Stomach (tissue), 9 donors: ENCODE measurements around the gene NLK. TPM values are rescaled to one million over a fixed set of nuclear protein-coding genes. Genes with fewer than 3 reads are reported as not detected.

Experiments used
- DNase-seq, 2 donors: peaks; one replicate each; pipeline versions ENCODE4 v3.0.0 to v3.0.0-alpha.2; 2013 to 2019
- H3K27ac ChIP-seq, 5 donors: fragments of 200-600 bp in 4 of 5; sonication (generic) in 4 of 5; one replicate each; pipeline ENCODE4 v1.5.1; 2013 to 2019; ENCODE audit warnings: mild to moderate bottlenecking in 1 of 5, moderate library complexity in 1 of 5
- H3K27me3 ChIP-seq, 3 donors: fragments of 200-600 bp; sonication (generic); one replicate each; pipeline ENCODE4 v1.5.1; 2017 to 2019; ENCODE audit warnings: mixed run types in 1 of 3
- H3K36me3 ChIP-seq, 4 donors: fragments of 200-600 bp; sonication (generic); 1 replicate in 3 of 4; 2 replicates in 1 of 4; pipeline ENCODE4 v1.5.1; 2016 to 2019
- H3K4me1 ChIP-seq, 4 donors: fragments of 200-600 bp; sonication (generic); one replicate each; pipeline ENCODE4 v1.5.1; 2016 to 2019
- H3K4me3 ChIP-seq, 4 donors: fragments of 200-600 bp; sonication (generic) in 3 of 4; one replicate each; pipeline ENCODE4 v1.5.1; 2016 to 2019; ENCODE audit warnings: mild to moderate bottlenecking in 1 of 4
- H3K9me3 ChIP-seq, 4 donors: fragments of 200-600 bp; sonication (generic); one replicate each; pipeline ENCODE4 v1.5.1; 2016 to 2019
- EP300 ChIP-seq: sonication (generic); formaldehyde crosslinking; IDR thresholded peaks from one replicate; pipeline ENCODE4 v1.6.1; 2017; ENCODE audit warnings: antibody characterized with exemption
- POLR2A ChIP-seq, 4 donors: fragments of 450-650 bp; IDR thresholded peaks; one replicate each; pipeline ENCODE4 v1.6.1; 2016; ENCODE audit warnings: antibody characterized with exemption in 4 of 4, control low read depth in 2 of 4, mild to moderate bottlenecking in 1 of 4, moderate library complexity in 1 of 4
- POLR2AphosphoS5 ChIP-seq, 3 donors: sonication (generic); formaldehyde crosslinking; IDR thresholded peaks; one replicate each; pipeline ENCODE4 v1.6.1; 2016; ENCODE audit warnings: antibody characterized with exemption in 3 of 3
- WGBS, 5 donors: extraction: QIAGEN DNeasy Blood & Tissue Kit in 3 of 5; methylation state at CpG; one replicate each; pipeline versions ENCODE4 v1.1.5 to v1.1.7; 2013 to 2018; 5-methylcytosine and 5-hydroxymethylcytosine counted together
- intact Hi-C: fragments of 100-400 bp; cut with DNase I; formaldehyde crosslinking; loops from one replicate; pipeline ENCODE4 v1.15.1; 2023; ENCODE audit warnings: low total_unique reads
- polyA plus RNA-seq, 3 donors: library from polyadenylated mRNA; stranded (reverse); fragments of 200-250 nt; gene quantifications; one replicate each; pipeline ENCODE4 v1.2.3, GENCODE V29; 2013
- total RNA-seq, 5 donors: library from RNA; depleted of rRNA; stranded (reverse); fragments of >200 nt; gene quantifications; one replicate each; pipeline versions ENCODE4 v1.1.0 to v1.2.3, GENCODE V29; 2014 to 2016
- TF ChIP-seq, protein P1 (sequence below), 7 experiments: fragments of 450-650 bp in 4 of 7; fragments of 200-600 bp in 3 of 7; sonication (generic) in 3 of 7; IDR thresholded peaks; one replicate each; pipeline ENCODE4 v1.5.1; 2016 to 2019; ENCODE audit warnings: antibody characterized with exemption in 7 of 7, control low read depth in 2 of 7, mild to moderate bottlenecking in 1 of 7
- donor health status: healthy with polysubstance abuse.
- donor health status: Bipolar disorder and iron deficiency.
- donor health status: healthy.

NLK gene
- total and polyA plus RNA-seq, 8 donors: 4.3 to 169 (median 14.7) TPM

DNA sequence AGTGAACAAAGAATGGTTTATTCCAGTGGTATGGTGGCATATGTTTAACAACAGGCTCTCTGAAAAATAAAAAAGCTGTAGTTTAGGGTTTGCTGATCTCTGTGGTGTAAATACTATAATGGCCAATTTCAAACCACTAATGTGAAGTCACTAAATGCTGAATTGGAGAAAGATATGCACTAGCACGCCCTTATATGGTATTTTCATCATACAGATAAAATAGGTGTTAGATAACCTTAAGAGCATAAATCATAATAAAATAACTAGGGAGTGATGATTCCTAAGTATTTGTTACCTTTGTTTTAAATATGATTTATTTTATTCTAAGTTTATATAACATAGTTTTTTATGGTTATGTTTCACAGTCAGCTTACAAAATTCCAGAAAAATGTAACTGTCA lies 17.2 kb downstream of the NLK start:
- Histone ChIP-seq H3K9me3 (no peaks in the 10 kb centered on the region), H3K36me3 (no peaks in the 10 kb centered on the region), H3K27me3 (no peaks in the 10 kb centered on the region), H3K27ac (no peak overlapping the region), H3K4me3 (no peak overlapping the region), H3K4me1 (peaks cover 4 to 50% (median 24%) of the 10 kb centered on the region in 4 donors)
- 77 to 88% (median 82%) methylated on average over 1 of the region's 1 CpG for WGBS, 5 donors
- no peak for DNase-seq
- TF ChIP-seq EP300 (no peak), POLR2A (IDR thresholded peaks at IDR 0.05) (no peak), POLR2AphosphoS5 (IDR thresholded peaks at IDR 0.05) (no peak)
- TF ChIP-seq, protein P1, sequence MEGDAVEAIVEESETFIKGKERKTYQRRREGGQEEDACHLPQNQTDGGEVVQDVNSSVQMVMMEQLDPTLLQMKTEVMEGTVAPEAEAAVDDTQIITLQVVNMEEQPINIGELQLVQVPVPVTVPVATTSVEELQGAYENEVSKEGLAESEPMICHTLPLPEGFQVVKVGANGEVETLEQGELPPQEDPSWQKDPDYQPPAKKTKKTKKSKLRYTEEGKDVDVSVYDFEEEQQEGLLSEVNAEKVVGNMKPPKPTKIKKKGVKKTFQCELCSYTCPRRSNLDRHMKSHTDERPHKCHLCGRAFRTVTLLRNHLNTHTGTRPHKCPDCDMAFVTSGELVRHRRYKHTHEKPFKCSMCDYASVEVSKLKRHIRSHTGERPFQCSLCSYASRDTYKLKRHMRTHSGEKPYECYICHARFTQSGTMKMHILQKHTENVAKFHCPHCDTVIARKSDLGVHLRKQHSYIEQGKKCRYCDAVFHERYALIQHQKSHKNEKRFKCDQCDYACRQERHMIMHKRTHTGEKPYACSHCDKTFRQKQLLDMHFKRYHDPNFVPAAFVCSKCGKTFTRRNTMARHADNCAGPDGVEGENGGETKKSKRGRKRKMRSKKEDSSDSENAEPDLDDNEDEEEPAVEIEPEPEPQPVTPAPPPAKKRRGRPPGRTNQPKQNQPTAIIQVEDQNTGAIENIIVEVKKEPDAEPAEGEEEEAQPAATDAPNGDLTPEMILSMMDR (IDR thresholded peaks at IDR 0.05): no peak
- intact Hi-C loops: no loop called here

DNA sequence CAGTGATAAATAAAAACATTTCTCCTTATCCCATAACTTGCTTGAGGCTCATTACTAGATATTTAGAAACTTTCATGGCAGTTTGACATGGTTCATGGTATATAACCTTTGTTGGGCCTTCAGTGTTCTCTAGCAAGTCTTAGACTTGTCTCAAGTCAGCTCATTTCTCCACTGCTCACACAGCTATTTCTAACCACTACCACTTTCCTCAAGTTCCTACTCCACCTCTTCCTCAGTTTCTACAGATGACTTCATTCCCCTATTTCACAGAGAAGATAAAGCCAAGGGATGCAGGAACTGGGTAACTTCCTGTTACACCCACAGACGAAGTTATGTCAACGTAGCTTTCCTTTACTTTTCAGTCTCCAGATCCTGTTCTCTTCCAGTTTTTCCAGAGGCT lies 23.2 kb downstream of the NLK start:
- peaks cover 0 to 15% (median 0%) of the 10 kb centered on the region in 4 donors for H3K4me1 ChIP-seq
- no peak for DNase-seq
- no peak overlapping the region for H3K27ac ChIP-seq
- TF ChIP-seq POLR2AphosphoS5 (IDR thresholded peaks at IDR 0.05) (no peak), EP300 (no peak), POLR2A (IDR thresholded peaks at IDR 0.05) (no peak)
- TF ChIP-seq, protein P1 (IDR thresholded peaks at IDR 0.05): no peak
- H3K27me3 ChIP-seq: no peaks in the 10 kb centered on the region
- peaks cover 0 to 3% (median 1%) of the 10 kb centered on the region in 4 donors for H3K9me3 ChIP-seq
- intact Hi-C loops: no loop called here
- WGBS, 5 donors: 34 to 55% (median 47%) methylated on average over 2 of the region's 2 CpGs
- H3K4me3 ChIP-seq: no peak overlapping the region
- peaks cover 0 to 4% (median 0%) of the 10 kb centered on the region in 4 donors for H3K36me3 ChIP-seq

DNA sequence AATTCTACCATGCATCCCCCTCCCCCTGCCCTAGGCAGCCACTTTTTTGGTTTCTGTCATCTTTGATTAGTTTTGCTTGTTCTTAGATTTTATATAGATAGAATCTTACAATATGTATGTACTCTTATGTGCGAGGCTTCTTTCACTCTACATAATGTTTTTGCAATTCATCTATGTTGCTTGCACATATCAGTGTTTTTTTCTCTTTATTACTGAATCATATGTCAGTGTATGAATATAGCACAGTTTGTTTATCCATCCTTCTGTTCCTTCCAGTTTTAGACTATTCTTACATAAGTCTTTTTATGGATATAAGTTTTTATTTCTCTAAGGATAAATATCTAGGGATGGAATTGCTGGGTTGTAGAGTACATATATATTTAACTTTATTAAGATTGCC lies 26.6 kb downstream of the NLK start:
- TF ChIP-seq EP300: no peak
- TF ChIP-seq POLR2A (IDR thresholded peaks at IDR 0.05): no peak
- TF ChIP-seq, protein P1 (IDR thresholded peaks at IDR 0.05): no peak
- TF ChIP-seq POLR2AphosphoS5 (IDR thresholded peaks at IDR 0.05): no peak
- WGBS, 5 donors: 91 to 93% (median 92%) methylated on average over 1 of the region's 1 CpG
- Histone ChIP-seq H3K36me3 (peaks cover 0 to 15% (median 0%) of the 10 kb centered on the region in 4 donors), H3K4me3 (no peak overlapping the region), H3K9me3 (peaks cover 3 to 15% (median 10%) of the 10 kb centered on the region in 4 donors), H3K27me3 (no peaks in the 10 kb centered on the region), H3K4me1 (peaks cover 0 to 15% (median 0%) of the 10 kb centered on the region in 4 donors), H3K27ac (no peak overlapping the region)
- intact Hi-C loops: no loop called here
- no peak for DNase-seq

DNA sequence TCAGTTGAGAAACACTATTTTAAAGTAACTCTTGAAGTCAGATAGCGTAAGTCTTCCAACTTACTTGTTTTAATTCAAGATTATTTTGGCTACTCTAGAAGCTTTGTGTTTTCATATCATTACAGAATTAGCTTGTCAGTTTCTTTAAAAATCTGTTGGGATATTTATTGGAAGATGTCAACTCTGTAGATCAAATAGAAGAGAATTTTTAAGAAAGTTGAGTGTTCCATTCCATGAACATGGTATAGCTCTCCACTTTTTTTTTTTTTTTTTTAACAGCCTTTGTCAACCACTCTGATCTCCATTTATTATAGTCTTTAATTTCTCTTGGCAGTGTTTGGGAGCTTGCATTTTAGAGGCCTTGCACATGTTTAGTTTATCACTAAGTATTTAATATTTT lies 28.7 kb downstream of the NLK start:
- peaks cover 0 to 14% (median 3%) of the 10 kb centered on the region in 4 donors for H3K4me1 ChIP-seq
- H3K9me3 ChIP-seq: peaks cover 3 to 15% (median 10%) of the 10 kb centered on the region in 4 donors
- TF ChIP-seq POLR2A (IDR thresholded peaks at IDR 0.05) (no peak), EP300 (no peak)
- peaks cover 0 to 15% (median 0%) of the 10 kb centered on the region in 4 donors for H3K36me3 ChIP-seq
- no peaks in the 10 kb centered on the region for H3K27me3 ChIP-seq
- DNase-seq: no peak
- intact Hi-C loops: no loop called here
- WGBS, 5 donors: 94 to 100% (median 97%) methylated on average over 1 of the region's 1 CpG
- H3K4me3 ChIP-seq: no peak overlapping the region
- no peak overlapping the region for H3K27ac ChIP-seq

DNA sequence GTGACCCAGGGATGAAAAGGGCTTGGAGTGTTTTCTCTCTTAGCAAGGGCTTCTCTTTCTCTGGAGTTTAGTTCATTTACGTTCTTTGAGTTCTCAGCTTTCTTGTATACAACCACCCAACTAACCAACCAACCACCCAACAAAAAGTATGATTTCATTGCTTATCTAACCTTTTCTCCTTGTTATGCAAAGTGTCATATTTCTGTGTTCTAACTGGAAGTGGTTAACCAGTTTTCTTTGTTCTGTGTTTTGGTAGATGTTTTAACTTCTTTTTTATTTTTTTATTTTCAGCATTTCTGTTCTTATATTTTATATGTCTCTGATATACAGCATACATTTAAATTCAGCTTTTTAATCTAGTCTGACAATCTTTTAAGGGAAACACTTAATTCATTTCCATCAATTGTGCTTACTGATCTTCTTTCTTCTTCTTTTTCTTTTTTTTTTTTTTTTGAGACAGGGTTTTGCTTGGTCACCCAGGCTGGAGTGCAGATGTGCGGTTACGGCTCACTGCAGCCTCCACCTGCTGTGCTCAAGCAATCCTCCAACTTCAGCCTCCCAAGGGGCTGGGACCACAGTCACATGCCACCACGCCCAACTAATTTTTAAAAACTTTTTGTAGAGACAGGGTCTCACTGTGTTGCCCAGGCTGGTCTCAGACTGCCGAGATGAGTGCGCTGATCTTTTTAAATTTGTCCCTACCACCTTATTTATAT lies 29.6 kb downstream of the NLK start:
- intact Hi-C loops: no loop called here
- no peak overlapping the region for H3K27ac ChIP-seq
- no peak overlapping the region for H3K4me3 ChIP-seq
- no peaks in the 10 kb centered on the region for H3K27me3 ChIP-seq
- peaks cover 0 to 15% (median 0%) of the 10 kb centered on the region in 4 donors for H3K36me3 ChIP-seq
- no peak for TF ChIP-seq EP300
- no peak for TF ChIP-seq POLR2AphosphoS5 (IDR thresholded peaks at IDR 0.05)
- TF ChIP-seq, protein P1 (IDR thresholded peaks at IDR 0.05): no peak
- no peak for TF ChIP-seq POLR2A (IDR thresholded peaks at IDR 0.05)
- H3K4me1 ChIP-seq: peaks cover 0 to 14% (median 3%) of the 10 kb centered on the region in 4 donors
- no peak for DNase-seq
- H3K9me3 ChIP-seq: peaks cover 3 to 15% (median 10%) of the 10 kb centered on the region in 4 donors
- WGBS, 5 donors: 94 to 98% (median 96%) methylated on average over 6 of the region's 6 CpGs
